NCI-H146 treated with DMSO at 0.1 percent for 48 hours (cell line): Measurements from ENCODE around the gene PAX7.
"Not testable (repeated sequence)": the region's sequence is repeated elsewhere in the genome, so short reads cannot be mapped to it uniquely, and the experiment has no call there.

Experiments
- DNase-seq: peaks from one replicate; lab custom pipeline; 2025; ENCODE audit not compliant: unreplicated experiment; lab: John Stamatoyannopoulos, UW

Gene PAX7

GRCh38 chr1:18630511-18631495 is at the start of gene PAX7:
Gene PAX7, plus strand, starts transcription at chr1:18630846. Its CDS starts 758 bp downstream, at chr1:18631604.
- no peak for DNase-seq

- no peak for DNase-seq
These were observed 49.2 kb upstream of the PAX7 start for GRCh38 chr1:18581420-18581880.

GRCh38 chr1:18582890-18583289 is 47.8 kb upstream of the PAX7 start:
- no peak for DNase-seq

- no peak for DNase-seq
These were observed 47.2 kb upstream of the PAX7 start for GRCh38 chr1:18583326-18583941.

- not testable (repeated sequence) for DNase-seq
These were observed 44.6 kb upstream of the PAX7 start for GRCh38 chr1:18586016-18586415.

- DNase-seq, result no peak
These were observed 42.6 kb upstream of the PAX7 start for GRCh38 chr1:18588093-18588492.

- no peak for DNase-seq
These were observed 38.3 kb upstream of the PAX7 start for GRCh38 chr1:18592368-18592767.

GRCh38 chr1:18597160-18598042 is 33.2 kb upstream of the PAX7 start:
- no peak for DNase-seq

GRCh38 chr1:18599086-18599485 is 31.6 kb upstream of the PAX7 start:
- DNase-seq, result no peak

- no peak for DNase-seq
These were observed 30.9 kb upstream of the PAX7 start for GRCh38 chr1:18599704-18600103.

- DNase-seq, result no peak
These were observed 28.0 kb upstream of the PAX7 start for GRCh38 chr1:18602533-18603211.

GRCh38 chr1:18603212-18603852 is 27.3 kb upstream of the PAX7 start:
- DNase-seq, result no peak

GRCh38 chr1:18606443-18607288 is 24.0 kb upstream of the PAX7 start:
- DNase-seq, result no peak

GRCh38 chr1:18607289-18607760 is 23.3 kb upstream of the PAX7 start:
- DNase-seq, result no peak

GRCh38 chr1:18608534-18608933 is 22.1 kb upstream of the PAX7 start:
- no peak for DNase-seq

GRCh38 chr1:18611311-18611710 is 19.3 kb upstream of the PAX7 start:
- DNase-seq, result no peak

GRCh38 chr1:18612073-18612472 is 18.6 kb upstream of the PAX7 start:
- no peak for DNase-seq

- no peak for DNase-seq
These were observed 16.4 kb upstream of the PAX7 start for GRCh38 chr1:18614069-18614735.
